Activated CD4-positive, alpha-beta T cell treated with anti-CD3 and anti-CD28 coated beads, Interleukin-2, amount 50 U/mL, for 24 hours (primary cell): ENCODE data around the gene RRP8.

Experiments
- DNase-seq, 2 donors: peaks; one replicate each; pipeline ENCODE4 v3.0.0-alpha.2; 2020; ENCODE audit warnings: low read depth in 1 of 2, low spot score in 1 of 2

Gene RRP8

GRCh38 chr11:6603287-6604080, at the start of gene RRP8, which contains the start of gene ILK:
RRP8 (minus strand) TSS chr11:6603616; CDS start chr11:6603502, 114 bp downstream.
ILK (plus strand) TSS chr11:6603774; CDS start chr11:6604272, 498 bp downstream.
- peak; percentile 69 to 80 for DNase-seq

DNA sequence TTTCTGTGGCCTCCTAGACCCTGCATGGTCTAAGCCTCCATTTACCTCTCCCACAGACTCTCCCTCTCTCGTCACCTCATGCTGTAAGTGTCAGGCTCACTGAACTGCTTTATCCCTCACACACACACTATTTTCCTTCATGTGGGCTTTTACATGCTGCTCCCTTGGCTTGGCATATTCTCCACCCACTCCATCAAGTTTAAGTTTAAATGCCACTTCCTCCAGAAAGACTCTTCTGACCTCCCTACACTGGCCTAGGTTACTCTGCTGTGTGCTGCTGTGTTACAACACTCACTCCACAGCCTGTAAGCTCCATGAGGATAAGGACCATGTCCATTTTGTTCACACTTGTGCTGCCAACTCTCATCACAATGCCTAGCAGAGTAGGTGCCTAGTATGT, 49.7 kb upstream of the RRP8 start:
- no peak for DNase-seq

DNA sequence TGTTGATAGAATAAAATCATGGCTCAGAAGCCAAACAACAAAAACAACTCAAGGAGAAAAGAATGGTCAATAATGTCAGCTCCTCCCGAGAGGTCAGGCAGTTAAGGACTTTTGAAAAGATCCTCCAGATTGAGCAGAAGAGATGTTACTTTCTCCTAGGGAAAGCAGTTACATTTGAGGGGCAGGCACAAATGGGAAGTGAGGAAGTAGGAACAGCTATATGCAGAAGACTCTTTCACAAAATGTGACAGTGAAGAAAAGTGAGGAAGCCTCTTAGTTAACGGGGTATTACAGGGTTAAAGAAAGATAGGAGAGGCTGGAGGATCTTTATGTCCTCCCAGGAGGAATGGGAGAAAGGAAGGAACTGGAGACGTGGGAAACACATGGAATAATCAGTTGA, 48.8 kb upstream of the RRP8 start:
- no peak for DNase-seq

- peak in 1 of 2 donors; percentile 19 for DNase-seq
Observed at GRCh38 chr11:6650980-6651379, 47.6 kb upstream of the RRP8 start.

GRCh38 chr11:6650104-6650503, 46.7 kb upstream of the RRP8 start:
- DNase-seq, result no peak

- no peak for DNase-seq
Observed at GRCh38 chr11:6648501-6648900, 45.1 kb upstream of the RRP8 start.

DNA sequence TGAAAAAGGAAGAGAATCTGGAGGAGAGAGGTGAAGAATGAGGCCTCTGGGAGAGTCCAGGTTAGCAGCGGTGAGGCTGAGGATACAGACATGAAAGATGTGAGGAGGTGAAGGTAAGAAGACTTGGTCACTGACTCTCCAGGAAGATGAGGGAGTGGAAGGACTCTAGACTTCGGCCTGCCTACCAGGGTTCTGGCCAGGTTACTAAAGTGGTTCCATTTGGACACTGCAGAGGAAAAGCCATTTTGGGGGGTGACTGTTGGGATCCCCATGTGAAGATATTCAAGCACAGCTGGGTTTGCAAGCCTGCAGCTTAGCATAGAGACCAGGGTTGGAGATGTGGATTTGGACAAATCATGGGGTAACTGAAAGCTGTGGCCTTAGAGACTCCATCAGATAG, 44.4 kb upstream of the RRP8 start:
- DNase-seq, result no peak

DNA sequence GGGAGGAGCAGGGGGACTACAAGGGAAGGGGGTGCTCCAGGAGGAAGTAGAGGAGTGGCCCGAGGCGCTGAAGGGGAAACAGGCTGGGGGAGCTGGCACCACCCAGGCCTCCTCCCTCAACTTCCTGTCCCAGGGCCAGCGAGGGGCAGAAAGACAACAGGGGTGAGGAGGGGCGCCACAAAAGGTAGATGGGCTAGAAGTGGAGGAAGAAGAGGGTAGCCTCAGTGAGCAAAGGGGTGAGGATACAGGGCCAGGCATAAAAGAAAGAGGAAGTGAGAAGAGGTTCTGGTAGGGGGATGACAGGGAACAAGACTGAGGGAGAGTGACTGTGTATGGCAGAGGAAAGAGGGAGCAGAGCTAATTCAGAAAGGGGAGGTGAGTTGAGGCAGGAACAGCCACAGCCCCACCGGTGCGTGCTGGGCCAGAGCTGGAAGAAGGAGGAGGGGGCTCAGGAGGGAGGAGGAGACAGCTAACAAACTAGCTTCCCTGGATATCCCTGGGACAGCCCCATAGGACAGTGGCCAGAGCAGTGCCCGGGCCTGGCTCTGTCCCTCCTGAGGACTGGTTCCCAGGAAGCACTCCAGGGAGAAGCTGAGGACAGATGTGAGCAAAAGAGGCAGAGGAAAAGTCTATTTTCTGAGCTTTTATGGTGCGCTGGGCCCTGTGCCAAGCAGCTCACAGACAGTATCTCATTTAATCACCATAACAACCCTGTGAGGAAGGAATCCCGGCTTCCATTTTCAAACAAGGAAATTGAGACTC, 43.7 kb upstream of the RRP8 start:
- DNase-seq, result no peak

DNA sequence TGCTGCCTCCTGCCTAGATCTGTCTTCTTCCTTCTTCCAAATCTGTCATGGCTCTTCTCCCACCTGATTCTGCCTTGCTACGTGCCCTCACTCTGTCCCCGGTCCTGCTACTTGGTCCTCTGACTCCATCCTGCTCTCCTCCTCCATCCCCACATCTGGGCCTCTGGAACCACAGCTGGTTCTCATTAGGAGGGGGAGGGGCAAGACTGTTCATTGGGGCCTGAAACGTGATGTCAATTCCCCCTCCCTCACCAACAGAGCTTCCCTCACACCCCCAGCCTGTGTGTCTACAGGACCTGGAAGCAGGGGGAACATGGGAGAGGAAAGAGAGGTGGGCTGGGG, 43.1 kb upstream of the RRP8 start:
- DNase-seq, result no peak

GRCh38 chr11:6646071-6646470, 42.7 kb upstream of the RRP8 start:
- DNase-seq, result no peak

GRCh38 chr11:6642957-6643356, 39.5 kb upstream of the RRP8 start:
- no peak for DNase-seq

GRCh38 chr11:6640985-6641701, 37.7 kb upstream of the RRP8 start:
- no peak for DNase-seq

DNA sequence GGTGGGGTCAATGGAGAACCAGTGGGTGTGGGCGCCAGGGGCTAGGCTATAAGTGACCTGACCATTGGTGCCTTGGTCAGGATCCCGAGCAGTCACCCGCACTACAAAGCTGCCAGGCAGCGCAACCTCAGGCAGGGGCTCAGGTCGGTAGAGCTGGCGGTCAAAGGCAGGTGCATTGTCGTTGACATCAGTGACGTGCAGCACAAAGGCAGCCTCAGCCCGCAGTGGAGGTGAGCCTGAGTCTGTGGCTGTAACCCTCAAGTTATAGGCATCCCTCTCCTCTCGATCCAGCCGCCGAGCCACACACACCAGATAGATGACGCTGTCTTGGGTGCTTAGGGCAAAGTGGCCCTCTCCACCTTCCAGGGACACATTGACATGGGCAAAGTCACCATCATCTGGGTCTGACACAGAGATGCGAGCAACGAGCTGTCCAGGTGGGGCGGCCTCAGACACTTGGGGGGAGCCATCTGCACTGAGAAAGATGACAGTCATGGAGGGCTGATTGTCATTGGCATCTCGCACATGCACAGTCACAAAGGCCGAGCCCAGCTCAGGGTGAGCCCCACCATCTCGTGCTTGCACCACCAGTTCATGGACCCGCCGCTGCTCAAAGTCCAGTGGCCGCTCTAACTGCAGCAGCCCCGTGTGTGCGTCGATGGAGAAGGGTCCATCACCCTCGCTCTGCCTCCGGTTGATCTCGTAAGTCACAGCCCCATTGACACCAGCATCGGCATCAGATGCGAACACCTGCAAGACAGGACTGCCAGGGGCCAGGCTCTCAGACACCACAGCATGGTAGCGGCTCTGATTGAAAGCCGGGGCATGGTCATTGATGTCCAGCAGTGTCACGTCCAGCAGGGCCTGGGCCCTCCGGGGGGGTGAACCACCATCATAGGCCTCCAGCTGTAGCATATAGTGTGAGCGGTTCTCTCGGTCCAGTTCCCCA, 36.9 kb upstream of the RRP8 start:
- no peak for DNase-seq

DNA sequence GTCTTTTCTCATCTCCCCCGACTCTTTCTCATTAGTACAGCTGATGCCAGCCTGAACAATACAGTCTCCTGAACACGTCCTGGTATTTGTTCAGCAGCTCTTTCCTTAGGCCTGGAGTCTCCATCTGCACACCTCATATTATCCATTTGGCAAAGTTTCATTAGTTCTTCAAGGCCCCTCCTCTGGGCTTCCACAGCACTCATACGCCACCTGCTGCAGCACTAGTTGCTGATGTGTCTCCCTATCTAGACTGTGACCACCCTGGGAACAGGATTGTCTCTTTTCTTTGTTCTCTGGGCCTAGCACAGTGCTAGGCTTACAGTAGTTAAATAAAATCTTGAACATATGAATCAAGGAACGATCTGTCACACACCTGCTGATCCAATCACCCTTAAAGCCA, 35.0 kb upstream of the RRP8 start:
- no peak for DNase-seq

DNA sequence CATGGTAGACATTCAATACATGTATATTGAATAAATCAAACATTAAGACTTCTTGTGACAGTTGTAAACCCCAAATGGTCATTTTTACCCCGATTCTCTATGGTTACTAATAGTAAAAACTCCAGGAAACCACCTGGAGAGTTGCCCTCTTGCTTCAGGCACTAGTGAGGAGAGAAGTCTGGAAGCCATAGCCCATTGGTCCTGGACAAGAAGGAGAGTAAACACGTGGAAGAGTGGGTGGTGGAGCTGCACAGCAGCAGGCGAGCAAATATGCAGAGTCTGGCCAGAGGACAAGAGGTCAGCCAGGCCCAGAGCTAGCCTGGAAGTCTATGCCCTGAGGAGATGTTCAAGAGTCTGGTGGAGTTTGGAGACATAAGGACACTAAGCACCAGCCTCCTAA, 34.5 kb upstream of the RRP8 start:
- no peak for DNase-seq

DNA sequence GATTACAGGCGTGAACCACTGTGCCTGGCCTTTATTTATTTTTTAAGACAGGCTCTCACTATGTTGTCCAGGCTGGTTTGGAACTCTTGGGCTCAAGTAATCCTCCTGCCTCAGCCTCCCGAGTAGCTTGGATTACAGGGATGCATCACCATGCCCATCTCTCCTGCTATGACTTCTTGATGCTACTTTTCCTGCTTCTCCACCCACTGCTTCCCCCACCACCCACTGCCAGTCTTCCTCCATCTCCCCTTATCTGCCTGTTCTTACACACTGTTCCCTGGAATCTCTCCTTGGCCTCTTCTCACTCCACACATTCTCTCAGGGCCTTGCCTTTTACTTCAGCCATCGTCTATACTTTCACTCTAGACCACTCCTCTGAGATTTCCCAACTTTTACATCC, 33.1 kb upstream of the RRP8 start:
- no peak for DNase-seq

DNA sequence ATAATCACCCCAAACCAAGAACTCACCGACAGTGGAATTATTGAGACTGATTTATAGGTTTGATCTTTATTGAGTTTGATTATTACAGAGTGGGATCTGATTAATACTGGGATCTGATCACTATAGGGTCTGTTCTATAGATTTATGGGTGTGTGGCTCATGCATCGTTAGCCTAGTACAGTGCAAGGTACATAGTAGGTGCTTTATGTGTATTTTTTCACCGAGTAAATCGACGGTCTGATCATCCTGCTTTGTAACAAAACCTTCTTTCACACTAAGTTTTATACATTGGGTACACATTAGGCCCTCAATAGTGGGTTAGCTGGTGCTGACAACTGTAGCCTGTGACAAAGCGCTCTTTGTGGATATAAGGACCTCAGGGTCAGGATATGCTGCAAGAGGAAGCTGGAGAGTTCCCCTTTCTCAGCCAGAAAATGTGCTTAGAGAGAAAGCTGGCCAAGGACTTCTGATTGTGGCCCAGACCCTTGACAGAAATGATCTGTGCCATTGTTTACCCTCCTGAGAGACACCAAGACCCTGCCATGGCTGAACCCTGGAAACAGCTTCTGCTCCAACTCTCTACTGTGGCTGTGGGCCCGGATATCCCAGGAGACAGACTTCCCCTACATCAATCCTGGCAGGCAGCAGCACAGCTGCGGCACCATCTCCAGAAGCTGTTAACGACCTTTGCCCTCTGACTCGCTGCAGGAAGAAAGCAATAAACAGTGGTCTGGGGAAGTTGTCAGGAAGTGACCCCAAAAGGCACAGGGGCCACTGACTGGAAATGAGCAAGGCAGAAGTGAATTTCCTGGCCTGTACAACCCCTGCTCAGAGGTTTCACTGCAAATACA, 31.9 kb upstream of the RRP8 start:
- DNase-seq, result no peak

GRCh38 chr11:6634534-6634933, 31.1 kb upstream of the RRP8 start:
- no peak for DNase-seq

DNA sequence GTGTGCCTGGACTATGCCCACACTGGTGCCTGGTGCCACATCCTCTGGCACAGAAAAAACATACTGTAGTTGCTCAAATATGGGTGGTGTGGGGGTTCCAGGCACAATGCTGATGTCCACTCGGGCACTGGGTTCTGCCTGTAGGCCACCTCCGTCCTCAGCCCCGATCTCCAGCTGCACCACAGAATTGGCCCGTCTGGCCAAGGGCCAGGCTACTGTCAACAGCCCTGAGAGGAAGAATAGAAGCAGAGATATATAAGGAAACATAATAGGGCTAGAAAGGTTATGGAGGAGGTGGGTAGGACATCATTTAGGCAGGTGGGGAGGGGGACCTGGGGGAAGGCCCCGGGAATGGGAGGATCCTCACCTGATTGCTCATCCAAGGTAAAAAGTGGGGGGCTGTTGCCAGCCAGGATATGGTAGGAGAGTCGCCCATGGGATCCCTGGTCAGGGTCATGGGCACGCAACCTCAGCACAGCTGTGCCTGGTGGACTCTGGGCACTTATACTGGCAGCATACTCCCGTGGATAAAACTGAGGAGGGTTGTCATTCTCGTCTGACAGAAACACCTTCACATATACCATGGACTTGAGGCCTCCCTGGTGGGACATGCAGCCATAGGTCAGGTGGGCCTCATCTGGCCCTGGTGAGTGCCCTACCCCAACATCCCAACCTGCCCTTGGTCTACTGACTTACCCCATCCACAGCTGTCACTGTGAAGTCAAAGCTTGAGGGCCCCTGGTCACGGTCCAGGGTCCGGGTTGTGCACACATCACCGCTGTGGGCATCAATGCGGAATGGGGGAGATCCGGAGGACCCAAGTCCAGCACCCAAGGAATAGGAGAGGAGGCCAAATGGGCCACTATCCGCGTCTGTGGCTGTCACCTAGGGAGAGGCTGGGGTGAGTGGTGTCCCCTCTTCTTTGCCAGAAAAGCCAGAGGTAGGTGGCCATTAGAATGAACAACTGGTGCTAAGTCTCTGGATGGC, 30.3 kb upstream of the RRP8 start:
- no peak for DNase-seq
